ENCODE measurements around the gene ZNF429.
A peak's percentile ranks its signal among the peaks of the same experiment; 100 is the strongest.
"Not testable (repeated sequence)": the region's sequence is repeated elsewhere in the genome, so short reads cannot be mapped to it uniquely, and the experiment has no call there.

Gene ZNF429

GRCh38 chr19:21468791-21469190 is 36.6 kb upstream of the ZNF429 start:
- no peak for DNase-seq (ENCODE audit: low read depth)
- no peak overlapping the region for H3K4me3 ChIP-seq (ENCODE audit: low read depth, low read length)
- TF ChIP-seq, protein P1, sequence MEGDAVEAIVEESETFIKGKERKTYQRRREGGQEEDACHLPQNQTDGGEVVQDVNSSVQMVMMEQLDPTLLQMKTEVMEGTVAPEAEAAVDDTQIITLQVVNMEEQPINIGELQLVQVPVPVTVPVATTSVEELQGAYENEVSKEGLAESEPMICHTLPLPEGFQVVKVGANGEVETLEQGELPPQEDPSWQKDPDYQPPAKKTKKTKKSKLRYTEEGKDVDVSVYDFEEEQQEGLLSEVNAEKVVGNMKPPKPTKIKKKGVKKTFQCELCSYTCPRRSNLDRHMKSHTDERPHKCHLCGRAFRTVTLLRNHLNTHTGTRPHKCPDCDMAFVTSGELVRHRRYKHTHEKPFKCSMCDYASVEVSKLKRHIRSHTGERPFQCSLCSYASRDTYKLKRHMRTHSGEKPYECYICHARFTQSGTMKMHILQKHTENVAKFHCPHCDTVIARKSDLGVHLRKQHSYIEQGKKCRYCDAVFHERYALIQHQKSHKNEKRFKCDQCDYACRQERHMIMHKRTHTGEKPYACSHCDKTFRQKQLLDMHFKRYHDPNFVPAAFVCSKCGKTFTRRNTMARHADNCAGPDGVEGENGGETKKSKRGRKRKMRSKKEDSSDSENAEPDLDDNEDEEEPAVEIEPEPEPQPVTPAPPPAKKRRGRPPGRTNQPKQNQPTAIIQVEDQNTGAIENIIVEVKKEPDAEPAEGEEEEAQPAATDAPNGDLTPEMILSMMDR (IDR thresholded peaks at IDR 0.05; ENCODE audit: low read depth, low read length) = no peak
- TF ChIP-seq MYC (IDR thresholded peaks at IDR 0.05; ENCODE audit: low read depth, low read length) (no peak), POLR2A (IDR thresholded peaks at IDR 0.05; ENCODE audit: extremely low read depth, insufficient read length) (no peak)
- TF ChIP-seq, protein P2, sequence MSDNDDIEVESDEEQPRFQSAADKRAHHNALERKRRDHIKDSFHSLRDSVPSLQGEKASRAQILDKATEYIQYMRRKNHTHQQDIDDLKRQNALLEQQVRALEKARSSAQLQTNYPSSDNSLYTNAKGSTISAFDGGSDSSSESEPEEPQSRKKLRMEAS (IDR thresholded peaks at IDR 0.05; ENCODE audit: low read depth, low read length) = no peak

- no peak overlapping the region for H3K4me3 ChIP-seq (ENCODE audit: low read depth, low read length)
- TF ChIP-seq MYC (IDR thresholded peaks at IDR 0.05; ENCODE audit: low read depth, low read length) (no peak), POLR2A (IDR thresholded peaks at IDR 0.05; ENCODE audit: extremely low read depth, insufficient read length) (no peak)
- TF ChIP-seq, protein P1 (IDR thresholded peaks at IDR 0.05; ENCODE audit: low read depth, low read length) = no peak
- TF ChIP-seq, protein P2 (IDR thresholded peaks at IDR 0.05; ENCODE audit: low read depth, low read length) = no peak
- DNase-seq (ENCODE audit: low read depth) = no peak
Observed at GRCh38 chr19:21472507-21472906, 32.9 kb upstream of the ZNF429 start.

DNA sequence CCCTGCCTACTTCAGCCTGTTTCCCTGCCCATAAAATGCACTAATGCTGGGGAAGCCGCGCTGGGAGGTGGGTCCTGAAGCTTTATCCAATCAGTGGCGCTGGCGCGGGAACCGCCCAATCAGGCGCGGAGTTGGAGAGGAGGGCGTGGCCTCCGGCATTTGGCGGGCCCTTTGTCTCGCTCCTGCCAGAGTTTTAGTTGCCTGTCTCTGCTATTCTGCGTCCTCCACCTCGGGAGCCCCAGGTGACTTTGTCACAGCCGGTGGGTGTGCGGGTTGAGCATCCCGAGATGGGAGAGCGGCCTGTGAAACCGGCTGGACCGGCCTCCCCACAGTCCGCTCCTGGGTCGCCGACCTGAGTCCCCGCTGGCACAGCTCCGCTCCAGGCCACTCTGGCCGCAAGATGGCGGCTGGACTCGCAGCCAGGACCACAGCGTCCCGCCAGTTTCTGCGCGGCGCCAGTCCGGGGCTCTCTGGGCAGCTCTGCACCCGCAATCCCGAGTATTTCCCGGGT is 30.7 kb upstream of the ZNF429 start:
- no peak for DNase-seq (ENCODE audit: low read depth)
- no peak for TF ChIP-seq MYC (IDR thresholded peaks at IDR 0.05; ENCODE audit: low read depth, low read length)
- TF ChIP-seq, protein P1 (IDR thresholded peaks at IDR 0.05; ENCODE audit: low read depth, low read length) = no peak
- no peak for TF ChIP-seq POLR2A (IDR thresholded peaks at IDR 0.05; ENCODE audit: extremely low read depth, insufficient read length)
- TF ChIP-seq, protein P2 (IDR thresholded peaks at IDR 0.05; ENCODE audit: low read depth, low read length) = no peak
- H3K4me3 ChIP-seq (ENCODE audit: low read depth, low read length) = no peak overlapping the region

GRCh38 chr19:21482361-21482760 is 23.0 kb upstream of the ZNF429 start:
- not testable (repeated sequence) for DNase-seq (ENCODE audit: low read depth); H3K4me3 ChIP-seq (ENCODE audit: low read depth, low read length)

GRCh38 chr19:21482863-21483276 is 22.5 kb upstream of the ZNF429 start:
- TF ChIP-seq, protein P1 (IDR thresholded peaks at IDR 0.05; ENCODE audit: low read depth, low read length) = peak; percentile 72
- no peak for TF ChIP-seq POLR2A (IDR thresholded peaks at IDR 0.05; ENCODE audit: extremely low read depth, insufficient read length)
- peak; percentile 72 for DNase-seq (ENCODE audit: low read depth)
- H3K4me3 ChIP-seq (ENCODE audit: low read depth, low read length) = no peak overlapping the region

GRCh38 chr19:21483589-21484170 is 21.7 kb upstream of the ZNF429 start:
- DNase-seq (ENCODE audit: low read depth) = peak; percentile 53
- H3K4me3 ChIP-seq (ENCODE audit: low read depth, low read length) = no peak overlapping the region
- no peak for TF ChIP-seq MYC (IDR thresholded peaks at IDR 0.05; ENCODE audit: low read depth, low read length)
- TF ChIP-seq, protein P1 (IDR thresholded peaks at IDR 0.05; ENCODE audit: low read depth, low read length) = peak; percentile 56

Data from NB4 (cell line).